Glomerular endothelial cell (primary cell): ENCODE results near the gene CST6. TPM values are rescaled to one million over a fixed set of nuclear protein-coding genes. Genes with fewer than 3 reads are reported as not detected.

Experiments used
- DNase-seq: peaks from one replicate; pipeline ENCODE4 v3.0.0-alpha.2; 2011; ENCODE audit warnings: low read depth, low spot score; ENCODE audit errors: extremely low read depth
- total RNA-seq: library from RNA; depleted of rRNA; stranded (reverse); fragments of >200 nt; gene quantifications from 2 replicates; pipeline ENCODE4 v1.2.3, GENCODE V29; 2015

Gene CST6
- total RNA-seq, 1 donor from 2014 or later, result 0.29 TPM

- DNase-seq, result no peak
Measured at GRCh38 chr11:66042996-66043906, 31.4 kb downstream of the CST6 start.

GRCh38 chr11:66044757-66045156, 32.9 kb downstream of the CST6 start:
- no peak for DNase-seq

- no peak for DNase-seq
Measured at GRCh38 chr11:66045177-66045639, 33.4 kb downstream of the CST6 start.

GRCh38 chr11:66046901-66047300, 35.1 kb downstream of the CST6 start:
- DNase-seq, result no peak

GRCh38 chr11:66047541-66048365, 35.9 kb downstream of the CST6 start:
- DNase-seq, result no peak

- no peak for DNase-seq
Measured at GRCh38 chr11:66048547-66049323, 36.9 kb downstream of the CST6 start, which contains the start of gene GAL3ST3. GAL3ST3 (minus strand) TSS chr11:66049161; CDS start chr11:66045415, 3,746 bp downstream.

- DNase-seq, result no peak
Measured at GRCh38 chr11:66050581-66051231, 38.9 kb downstream of the CST6 start.

GRCh38 chr11:66051371-66051765, 39.6 kb downstream of the CST6 start:
- DNase-seq, result no peak

- peak; percentile 71 for DNase-seq
Measured at GRCh38 chr11:66051766-66052663, 40.2 kb downstream of the CST6 start, which contains the start of gene SF3B2. SF3B2 (plus strand) TSS chr11:66052364; CDS start chr11:66052385, 21 bp downstream.

- DNase-seq, result no peak
Measured at GRCh38 chr11:66052664-66052982, 40.8 kb downstream of the CST6 start.

- no peak for DNase-seq
Measured at GRCh38 chr11:66055021-66055420, 43.2 kb downstream of the CST6 start.

GRCh38 chr11:66056501-66056900, 44.7 kb downstream of the CST6 start:
- no peak for DNase-seq

GRCh38 chr11:66059966-66060680, 48.3 kb downstream of the CST6 start:
- no peak for DNase-seq

- no peak for DNase-seq
Measured at GRCh38 chr11:66061268-66061667, 49.5 kb downstream of the CST6 start.

- DNase-seq, result no peak
Measured at GRCh38 chr11:66062408-66062807, 50.6 kb downstream of the CST6 start.
